Aorta (tissue), 5 donors: ENCODE results near the gene SCARB1. TPM values are rescaled to one million over a fixed set of nuclear protein-coding genes. Genes with fewer than 3 reads are reported as not detected.
"Not testable (repeated sequence)": the region's sequence is repeated elsewhere in the genome, so short reads cannot be mapped to it uniquely, and the experiment has no call there.

ENCODE experiments used
- ATAC-seq: fragments of 200-7000 bp; cut with Tn5 transposase; one replicate; pipeline ENCODE4 v1.9.1; 2022; ENCODE audit warnings: moderate library complexity; ENCODE audit not compliant: low FRiP score
- DNase-seq, 2 donors: peaks; one replicate each; pipeline ENCODE4 v3.0.0-alpha.2; 2020
- H3K27ac ChIP-seq, 2 donors: one replicate each; pipeline ENCODE4 v1.5.1; 2013; ENCODE audit warnings: low read length in 2 of 2, mild to moderate bottlenecking in 2 of 2, moderate library complexity in 2 of 2, control low read depth in 1 of 2, inconsistent platforms in 1 of 2, low read depth in 1 of 2
- H3K27me3 ChIP-seq, 2 donors: one replicate each; pipeline ENCODE4 v1.6.1; 2013; ENCODE audit warnings: control low read depth in 1 of 2, low read length in 1 of 2, mild to moderate bottlenecking in 1 of 2, moderate library complexity in 1 of 2; ENCODE audit not compliant: insufficient read depth in 2 of 2, control insufficient read depth in 1 of 2
- H3K36me3 ChIP-seq, 2 donors: one replicate each; pipeline ENCODE4 v1.6.1; 2013; ENCODE audit warnings: control low read depth in 1 of 2, low read length in 1 of 2, mild to moderate bottlenecking in 1 of 2; ENCODE audit not compliant: insufficient read depth in 2 of 2, control insufficient read depth in 1 of 2
- H3K4me1 ChIP-seq, 2 donors: one replicate each; pipeline ENCODE4 v1.6.1; 2013; ENCODE audit warnings: low read length in 2 of 2, control low read depth in 1 of 2, mild to moderate bottlenecking in 1 of 2, moderate library complexity in 1 of 2; ENCODE audit not compliant: insufficient read depth in 2 of 2, control insufficient read depth in 1 of 2
- H3K4me3 ChIP-seq, 2 donors: one replicate each; pipeline ENCODE4 v1.5.1; 2013; ENCODE audit warnings: low read length in 2 of 2, control low read depth in 1 of 2, mild to moderate bottlenecking in 1 of 2
- H3K9me3 ChIP-seq: one replicate; pipeline ENCODE4 v1.6.1; 2013; ENCODE audit warnings: mild to moderate bottlenecking, low read length; ENCODE audit not compliant: control insufficient read depth
- WGBS, 2 donors: extraction: QIAGEN DNeasy Blood & Tissue Kit; methylation state at CpG; one replicate each; pipeline ENCODE4 v1.1.7; 2013; 5-methylcytosine and 5-hydroxymethylcytosine counted together
- intact Hi-C, 2 donors: fragments of 100-400 bp; cut with DNase I; formaldehyde crosslinking; loops; one replicate each; pipeline versions ENCODE4 v1.14.2 to v1.15.0; 2022
- polyA plus RNA-seq, 2 donors: library from polyadenylated mRNA; stranded (reverse); fragments of 200-250 nt; gene quantifications; one replicate each; pipeline ENCODE4 v1.2.3, GENCODE V29; 2013
- total RNA-seq, 2 donors: library from RNA; stranded (reverse); fragmentation: NEBNext Ultra II Directional; extraction: Animal tissue kit (Norgen Biotek cat#: 25700); gene quantifications; one replicate each; pipeline ENCODE4 v1.2.1, GENCODE V29; 2021
- donor health status: healthy with polysubstance abuse.
- donor health status: Bipolar disorder and iron deficiency.
- donor health status: DM: no; HTN: no; CAD: no.
- donor health status: DM: no; HTN: no; CAD: no.
- donor health status: DM: yes; HTN: yes; CAD: no.

Gene SCARB1
- total and polyA plus RNA-seq, 4 donors: 6.6 to 38.5 (median 11.9) TPM

GRCh38 chr12:124888260-124888659 lies 24.6 kb upstream of the SCARB1 start:
- Histone ChIP-seq H3K27ac (no peak overlapping the region), H3K4me3 (no peak overlapping the region), H3K4me1 (no peaks in the 10 kb centered on the region), H3K9me3 (peaks cover 2% of the 10 kb centered on the region), H3K27me3 (no peaks in the 10 kb centered on the region), H3K36me3 (no peaks in the 10 kb centered on the region)
- intact Hi-C loops: no loop called here
- DNase-seq: peak in 1 of 2 donors; percentile 18
- 44 to 51% methylated on average over 2 of the region's 2 CpGs for WGBS, 2 donors
- no peak for ATAC-seq

- H3K4me1 ChIP-seq, intact Hi-C loops, H3K9me3 ChIP-seq, H3K27me3 ChIP-seq, ATAC-seq, H3K4me3 ChIP-seq, H3K27ac ChIP-seq, H3K36me3 ChIP-seq: not testable (repeated sequence)
- 96 to 100% methylated on average over 9 of the region's 9 CpGs for WGBS, 2 donors
- peak in 1 of 2 donors; percentile 4 for DNase-seq
Observed at GRCh38 chr12:124887766-124888165, 24.1 kb upstream of the SCARB1 start.

GRCh38 chr12:124884587-124885438 lies 21.1 kb upstream of the SCARB1 start:
- no peaks in the 10 kb centered on the region for H3K4me1 ChIP-seq
- H3K27me3 ChIP-seq: no peaks in the 10 kb centered on the region
- no peak for ATAC-seq
- H3K9me3 ChIP-seq: peaks cover under 1% of the 10 kb centered on the region
- WGBS, 2 donors: 71 to 77% methylated on average over 15 of the region's 15 CpGs
- no peak overlapping the region for H3K4me3 ChIP-seq
- intact Hi-C loops: no loop called here
- no peak for DNase-seq
- H3K36me3 ChIP-seq: no peaks in the 10 kb centered on the region
- no peak overlapping the region for H3K27ac ChIP-seq

- ATAC-seq: no peak
- Histone ChIP-seq H3K36me3 (no peaks in the 10 kb centered on the region), H3K27ac (no peak overlapping the region), H3K4me3 (no peak overlapping the region), H3K9me3 (no peaks in the 10 kb centered on the region), H3K27me3 (no peaks in the 10 kb centered on the region), H3K4me1 (no peaks in the 10 kb centered on the region)
- WGBS, 2 donors: 90% methylated on average over 10 of the region's 10 CpGs
- no peak for DNase-seq
- intact Hi-C loops: no loop called here
Observed at GRCh38 chr12:124883263-124884130, 19.8 kb upstream of the SCARB1 start.

- Histone ChIP-seq H3K4me1 (no peaks in the 10 kb centered on the region), H3K36me3 (no peaks in the 10 kb centered on the region), H3K9me3 (no peaks in the 10 kb centered on the region), H3K27ac (no peak overlapping the region), H3K27me3 (no peaks in the 10 kb centered on the region), H3K4me3 (no peak overlapping the region)
- WGBS, 2 donors: 79 to 81% methylated on average over 10 of the region's 10 CpGs
- DNase-seq (no peak), ATAC-seq (no peak)
- intact Hi-C loops: no loop called here
Observed at GRCh38 chr12:124881123-124881522, 17.5 kb upstream of the SCARB1 start.

DNA sequence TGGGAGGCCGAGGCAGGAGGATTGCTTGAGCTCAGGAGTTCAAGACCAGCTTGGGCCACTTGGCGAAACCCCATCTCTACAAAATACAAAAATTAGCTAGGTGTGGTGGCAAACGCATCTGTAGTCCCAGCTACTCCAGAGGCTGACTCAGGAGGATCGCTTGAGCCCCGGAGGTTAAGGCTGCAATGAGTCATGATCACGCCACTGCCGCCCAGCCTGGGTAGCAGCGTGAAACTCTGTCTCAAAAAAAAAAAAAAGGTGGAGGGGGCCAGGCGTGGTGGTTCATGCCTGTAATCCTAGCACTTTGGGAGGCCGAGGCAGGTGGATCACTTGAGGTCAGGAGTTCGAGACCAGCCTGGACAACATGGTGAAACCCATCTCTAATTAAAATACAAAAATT lies 16.7 kb upstream of the SCARB1 start:
- H3K4me1 ChIP-seq, H3K27ac ChIP-seq, H3K9me3 ChIP-seq, H3K4me3 ChIP-seq, ATAC-seq, DNase-seq, H3K27me3 ChIP-seq, H3K36me3 ChIP-seq, intact Hi-C loops: not testable (repeated sequence)
- 93 to 98% methylated on average over 11 of the region's 11 CpGs for WGBS, 2 donors

DNA sequence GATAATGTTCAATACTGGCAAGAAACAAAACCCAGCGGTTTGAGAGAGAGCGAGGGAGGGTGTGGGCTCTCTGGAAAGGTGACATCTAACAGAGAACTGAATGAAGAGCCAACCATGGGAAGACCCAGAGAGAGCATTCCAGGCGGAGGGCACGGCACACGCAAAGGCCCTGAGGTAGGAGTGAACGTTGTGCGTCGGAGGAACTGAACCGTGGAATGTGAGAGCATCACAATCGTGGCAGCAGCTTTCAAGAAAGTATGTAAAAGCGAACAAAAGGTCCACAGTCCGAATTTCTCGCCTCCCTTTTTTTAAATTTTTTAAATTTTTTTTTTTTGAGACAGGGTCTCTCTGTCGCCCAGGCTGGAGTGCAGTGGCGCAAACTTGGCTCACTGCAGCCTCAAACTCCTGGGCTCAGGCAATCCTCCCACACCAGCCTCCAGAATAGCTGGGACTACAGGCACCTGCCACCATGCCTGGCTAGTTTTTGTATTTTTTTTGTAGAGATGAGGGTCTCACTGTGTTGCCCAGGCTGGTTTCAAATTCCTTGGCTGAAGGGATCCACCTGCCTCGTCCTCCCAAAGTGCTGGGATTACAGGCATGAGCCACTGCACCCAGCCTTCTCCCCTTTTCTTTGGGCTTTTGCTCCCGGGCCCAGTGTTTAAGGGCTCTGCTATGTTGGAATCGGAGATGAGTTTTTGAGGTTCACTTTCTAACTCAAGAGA lies 15.3 kb upstream of the SCARB1 start:
- H3K27ac ChIP-seq: no peak overlapping the region
- no peaks in the 10 kb centered on the region for H3K36me3 ChIP-seq
- intact Hi-C loops: no loop called here
- H3K9me3 ChIP-seq: no peaks in the 10 kb centered on the region
- 91 to 95% methylated on average over 18 of the region's 18 CpGs for WGBS, 2 donors
- H3K27me3 ChIP-seq: no peaks in the 10 kb centered on the region
- no peaks in the 10 kb centered on the region for H3K4me1 ChIP-seq
- ATAC-seq (no peak), DNase-seq (no peak)
- no peak overlapping the region for H3K4me3 ChIP-seq

DNA sequence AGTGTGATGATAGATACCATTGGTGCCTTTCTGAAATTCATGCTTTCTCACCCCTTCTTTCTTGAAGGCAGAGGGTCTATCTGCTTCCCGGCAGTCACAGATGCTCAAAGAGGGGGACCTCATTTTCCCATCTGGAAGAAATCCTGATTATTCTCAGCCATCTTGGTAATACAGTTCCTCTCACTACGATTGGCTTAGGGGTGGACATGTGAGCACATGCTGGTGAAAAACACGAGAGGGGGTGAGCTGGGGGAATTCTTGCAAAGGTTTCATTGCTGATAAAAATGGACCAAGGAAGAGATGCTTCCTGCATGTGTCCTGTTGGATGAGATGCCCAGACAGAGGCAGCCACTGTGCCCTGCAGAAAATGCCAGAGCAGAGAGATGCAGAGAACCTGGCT lies 13.8 kb upstream of the SCARB1 start:
- no peaks in the 10 kb centered on the region for H3K4me1 ChIP-seq
- H3K27me3 ChIP-seq: no peaks in the 10 kb centered on the region
- no peaks in the 10 kb centered on the region for H3K9me3 ChIP-seq
- DNase-seq (no peak), ATAC-seq (no peak)
- no peak overlapping the region for H3K4me3 ChIP-seq
- no peak overlapping the region for H3K27ac ChIP-seq
- 70 to 75% methylated on average over 3 of the region's 3 CpGs for WGBS, 2 donors
- no peaks in the 10 kb centered on the region for H3K36me3 ChIP-seq
- intact Hi-C loops: no loop called here
